Esophagus muscularis mucosa (tissue), 4 donors: ENCODE measurements around the gene ITGAD. TPM values are rescaled to one million over a fixed set of nuclear protein-coding genes. Genes with fewer than 3 reads are reported as not detected.

Experiments
- DNase-seq: peaks from one replicate; pipeline ENCODE4 v3.0.0-alpha.2; 2017; ENCODE audit errors: extremely low spot score
- H3K27ac ChIP-seq, 4 donors: fragments of 200-600 bp; sonication (generic); replicated peaks in 1 of 4; 1 replicate in 3 of 4; 2 replicates in 1 of 4; pipeline ENCODE4 v1.5.1; 2016 to 2019; ENCODE audit warnings: mild to moderate bottlenecking in 1 of 4
- H3K27me3 ChIP-seq, 4 donors: fragments of 200-600 bp; sonication (generic); one replicate each; pipeline versions ENCODE4 v1.5.1 to v1.6.0; 2016 to 2019
- H3K36me3 ChIP-seq, 4 donors: fragments of 200-600 bp; sonication (generic); one replicate each; pipeline ENCODE4 v1.5.1; 2016 to 2019
- H3K4me1 ChIP-seq, 4 donors: fragments of 200-600 bp; sonication (generic); one replicate each; pipeline ENCODE4 v1.5.1; 2016 to 2019
- H3K4me3 ChIP-seq, 4 donors: fragments of 200-600 bp; sonication (generic); 1 replicate in 2 of 4; 2 replicates in 2 of 4; pipeline ENCODE4 v1.5.1; 2016 to 2019; ENCODE audit warnings: mild to moderate bottlenecking in 4 of 4, moderate library complexity in 1 of 4
- H3K9me3 ChIP-seq, 4 donors: fragments of 200-600 bp; sonication (generic); 1 replicate in 3 of 4; 2 replicates in 1 of 4; pipeline ENCODE4 v1.5.1; 2016 to 2019
- CTCF ChIP-seq, 3 experiments: fragments of 200-600 bp in 2 of 3; fragments of 450-650 bp in 1 of 3; sonication (generic) in 2 of 3; IDR thresholded peaks; one replicate each; pipeline ENCODE4 v1.5.1; 2017 to 2019; ENCODE audit warnings: antibody characterized with exemption in 3 of 3, mild to moderate bottlenecking in 2 of 3, moderate library complexity in 1 of 3
- EP300 ChIP-seq: sonication (generic); formaldehyde crosslinking; IDR thresholded peaks from one replicate; pipeline ENCODE4 v1.6.1; 2017; ENCODE audit warnings: antibody characterized with exemption
- POLR2A ChIP-seq: fragments of 450-650 bp; IDR thresholded peaks from one replicate; pipeline ENCODE4 v1.6.1; 2017; ENCODE audit warnings: antibody characterized with exemption, moderate library complexity, mild to moderate bottlenecking, low read depth
- POLR2AphosphoS5 ChIP-seq, 2 donors: sonication (generic); formaldehyde crosslinking; IDR thresholded peaks; one replicate each; pipeline ENCODE4 v1.6.1; 2017; ENCODE audit warnings: antibody characterized with exemption in 2 of 2
- WGBS: methylation state at CpG from one replicate; pipeline ENCODE4 v1.1.5; 2018; 5-methylcytosine and 5-hydroxymethylcytosine counted together
- intact Hi-C: fragments of 100-400 bp; cut with DNase I; formaldehyde crosslinking; loops from one replicate; pipeline ENCODE4 v1.15.1; 2023
- total RNA-seq, 4 donors: library from RNA; depleted of rRNA; stranded (reverse); fragments of >200 nt; gene quantifications; one replicate each; pipeline versions ENCODE4 v1.1.0 to v1.2.1, GENCODE V29; 2016

ITGAD gene
- total RNA-seq, 4 donors from 2014 or later = 0.50 TPM; not detected in 3

GRCh38 chr16:31350275-31351005, 42.7 kb upstream of the ITGAD start:
- H3K4me1 ChIP-seq = no peaks in the 10 kb centered on the region
- no peak overlapping the region for H3K4me3 ChIP-seq
- 78% methylated on average over 12 of the region's 12 CpGs for WGBS
- no peaks in the 10 kb centered on the region for H3K9me3 ChIP-seq
- no peak for DNase-seq
- peaks cover 0 to 17% (median 0%) of the 10 kb centered on the region in 4 donors for H3K27me3 ChIP-seq
- H3K27ac ChIP-seq = no peak overlapping the region
- TF ChIP-seq POLR2A = no peak
- TF ChIP-seq EP300 = no peak
- no peak for TF ChIP-seq POLR2AphosphoS5 (IDR thresholded peaks at IDR 0.05)
- no peak for TF ChIP-seq CTCF (IDR thresholded peaks at IDR 0.05)
- H3K36me3 ChIP-seq = no peaks in the 10 kb centered on the region
- intact Hi-C loops = no loop called here

- WGBS = 73% methylated on average over 19 of the region's 19 CpGs
- H3K36me3 ChIP-seq = no peaks in the 10 kb centered on the region
- TF ChIP-seq CTCF (IDR thresholded peaks at IDR 0.05) (no peak), POLR2A (no peak), EP300 (no peak), POLR2AphosphoS5 (IDR thresholded peaks at IDR 0.05) (no peak)
- DNase-seq = no peak
- no peaks in the 10 kb centered on the region for H3K4me1 ChIP-seq
- H3K27me3 ChIP-seq = peaks cover 0 to 18% (median 0%) of the 10 kb centered on the region in 4 donors
- intact Hi-C loops = no loop called here
- H3K4me3 ChIP-seq = no peak overlapping the region
- H3K27ac ChIP-seq = peak overlapping the region in 1 of 4 donors; percentile 47
- no peaks in the 10 kb centered on the region for H3K9me3 ChIP-seq
These were observed 41.7 kb upstream of the ITGAD start for GRCh38 chr16:31351246-31351941.

GRCh38 chr16:31351942-31352325, 41.2 kb upstream of the ITGAD start:
- 54% methylated on average over 6 of the region's 6 CpGs for WGBS
- H3K27me3 ChIP-seq = peaks cover 0 to 23% (median 0%) of the 10 kb centered on the region in 4 donors
- H3K4me1 ChIP-seq = no peaks in the 10 kb centered on the region
- intact Hi-C loops = no loop called here
- H3K4me3 ChIP-seq = no peak overlapping the region
- no peak for DNase-seq
- TF ChIP-seq EP300 (no peak), POLR2AphosphoS5 (IDR thresholded peaks at IDR 0.05) (no peak), POLR2A (no peak), CTCF (IDR thresholded peaks at IDR 0.05) (no peak)
- no peaks in the 10 kb centered on the region for H3K36me3 ChIP-seq
- H3K9me3 ChIP-seq = no peaks in the 10 kb centered on the region
- peak overlapping the region in 1 of 4 donors; percentile 47 for H3K27ac ChIP-seq

GRCh38 chr16:31352376-31353115, 40.6 kb upstream of the ITGAD start:
- no peak for DNase-seq
- intact Hi-C loops = no loop called here
- peak overlapping the region in 1 of 4 donors; percentile 47 for H3K27ac ChIP-seq
- WGBS = 85% methylated on average over 22 of the region's 22 CpGs
- H3K4me3 ChIP-seq = no peak overlapping the region
- H3K36me3 ChIP-seq = no peaks in the 10 kb centered on the region
- no peaks in the 10 kb centered on the region for H3K9me3 ChIP-seq
- TF ChIP-seq POLR2AphosphoS5 (IDR thresholded peaks at IDR 0.05) (no peak), EP300 (no peak), CTCF (IDR thresholded peaks at IDR 0.05) (no peak), POLR2A (no peak)
- peaks cover 0 to 25% (median 0%) of the 10 kb centered on the region in 4 donors for H3K27me3 ChIP-seq
- H3K4me1 ChIP-seq = peaks cover 0 to 2% (median 0%) of the 10 kb centered on the region in 4 donors
